Fibroblast of the aortic adventitia (primary cell): ENCODE measurements around the gene XKRX. TPM values are rescaled to one million over a fixed set of nuclear protein-coding genes. Genes with fewer than 3 reads are reported as not detected.

ENCODE experiments used
- DNase-seq: peaks from one replicate; pipeline ENCODE4 v3.0.0-alpha.2; 2010; ENCODE audit warnings: low read depth
- H3K4me3 ChIP-seq: 2 replicates; pipeline ENCODE4 v1.5.1; 2011; ENCODE audit warnings: low read depth, mild to moderate bottlenecking, control low read depth, low read length, moderate library complexity
- CTCF ChIP-seq: IDR thresholded peaks from 2 replicates; pipeline ENCODE4 v1.5.1; 2011; ENCODE audit warnings: mild to moderate bottlenecking, low read length, control low read depth, inconsistent platforms; ENCODE audit not compliant: insufficient read depth
- total RNA-seq: library from RNA; depleted of rRNA; stranded (reverse); fragments of >200 nt; gene quantifications from 2 replicates; pipeline ENCODE4 v1.2.3, GENCODE V29; 2012; ENCODE audit warnings: low replicate concordance

The XKRX gene
- total RNA-seq, 1 donor = 0.36 TPM

- no peak for DNase-seq
Observed at GRCh38 chrX:100931925-100932285, 3.2 kb upstream of the XKRX start.

GRCh38 chrX:100931218-100931924 lies 2.7 kb upstream of the XKRX start:
- TF ChIP-seq CTCF = no peak
- no peak for DNase-seq
- H3K4me3 ChIP-seq = no peak overlapping the region

More at GRCh38 chrX:100931925-100932285, 3.2 kb upstream of the XKRX start:
- H3K4me3 ChIP-seq = no peak overlapping the region
- no peak for TF ChIP-seq CTCF

GRCh38 chrX:100926453-100926852 lies 2.3 kb downstream of the XKRX start:
- DNase-seq = no peak
- TF ChIP-seq CTCF = no peak
- no peak overlapping the region for H3K4me3 ChIP-seq

GRCh38 chrX:100924375-100924774 lies 4.3 kb downstream of the XKRX start:
- no peak for TF ChIP-seq CTCF
- no peak for DNase-seq
- H3K4me3 ChIP-seq = no peak overlapping the region

GRCh38 chrX:100915562-100915961 lies 13.2 kb downstream of the XKRX start:
- no peak overlapping the region for H3K4me3 ChIP-seq
- no peak for DNase-seq
- TF ChIP-seq CTCF = no peak

GRCh38 chrX:100913111-100913510 lies 15.6 kb downstream of the XKRX start:
- H3K4me3 ChIP-seq = no peak overlapping the region
- no peak for DNase-seq
- no peak for TF ChIP-seq CTCF

GRCh38 chrX:100911731-100912130 lies 17.0 kb downstream of the XKRX start:
- TF ChIP-seq CTCF = no peak
- H3K4me3 ChIP-seq = no peak overlapping the region
- no peak for DNase-seq
